Keratinocyte (primary cell): ENCODE results near the gene TMEM144. TPM values are rescaled to one million over a fixed set of nuclear protein-coding genes. Genes with fewer than 3 reads are reported as not detected.
"Not testable (repeated sequence)": the region's sequence is repeated elsewhere in the genome, so short reads cannot be mapped to it uniquely, and the experiment has no call there.

ENCODE experiments used
- DNase-seq: peaks from one replicate; pipeline ENCODE4 v3.0.0-alpha.2; 2011; ENCODE audit warnings: low read depth, missing footprints, low spot score
- FAIRE-seq: peaks from 2 replicates; lab custom pipeline; 2011; peaks lifted over from hg19 to GRCh38; lab: Jason Lieb, UNC
- H2AFZ ChIP-seq: 2 replicates; pipeline ENCODE4 v1.6.0; 2012; ENCODE audit warnings: low read length, control low read depth, inconsistent platforms; ENCODE audit not compliant: control insufficient read depth
- H3K27ac ChIP-seq: 2 replicates; pipeline ENCODE4 v1.5.1; 2011; ENCODE audit warnings: low read length; ENCODE audit not compliant: control insufficient read depth, insufficient read depth
- H3K27me3 ChIP-seq: 3 replicates; pipeline ENCODE4 v1.6.0; 2011; ENCODE audit warnings: low read length; ENCODE audit not compliant: control insufficient read depth, insufficient read depth; ENCODE audit errors: extremely low read depth
- H3K36me3 ChIP-seq, 2 experiments: 2 replicates in 1 of 2; 3 replicates in 1 of 2; pipeline ENCODE4 v1.5.1; 2011; ENCODE audit warnings: low read length in 2 of 2, mild to moderate bottlenecking in 1 of 2; ENCODE audit not compliant: control insufficient read depth in 2 of 2, insufficient read depth in 2 of 2; ENCODE audit errors: extremely low read depth in 1 of 2
- H3K4me1 ChIP-seq: 3 replicates; pipeline ENCODE4 v1.5.1; 2011; ENCODE audit warnings: low read length; ENCODE audit not compliant: control insufficient read depth, insufficient read depth; ENCODE audit errors: extremely low read depth
- H3K4me2 ChIP-seq: 3 replicates; pipeline ENCODE4 v1.6.0; 2011; ENCODE audit warnings: low read depth, low read length; ENCODE audit not compliant: control insufficient read depth, insufficient read depth; ENCODE audit errors: extremely low read depth
- H3K4me3 ChIP-seq, 3 experiments: fragments of 200-600 bp in 1 of 3; sonication (generic) in 1 of 3; 2 replicates in 2 of 3; 3 replicates in 1 of 3; pipeline ENCODE4 v1.5.1; 2011 to 2016; ENCODE audit warnings: low read length in 3 of 3, mild to moderate bottlenecking in 3 of 3, control low read depth in 2 of 3, inconsistent platforms in 1 of 3, low read depth in 1 of 3, mixed read lengths in 1 of 3, mixed run types in 1 of 3, moderate library complexity in 1 of 3; ENCODE audit not compliant: control insufficient read depth in 2 of 3, insufficient read depth in 2 of 3; ENCODE audit errors: extremely low read depth in 1 of 3
- H3K79me2 ChIP-seq: 2 replicates; pipeline ENCODE4 v1.6.0; 2012; ENCODE audit warnings: low read length; ENCODE audit not compliant: control insufficient read depth, insufficient read depth
- H3K9ac ChIP-seq: 3 replicates; pipeline ENCODE4 v1.6.0; 2011; ENCODE audit warnings: low read length; ENCODE audit not compliant: control insufficient read depth, insufficient read depth; ENCODE audit errors: extremely low read depth
- H3K9me1 ChIP-seq: 3 replicates; pipeline ENCODE4 v1.6.0; 2011; ENCODE audit warnings: low read length; ENCODE audit not compliant: control insufficient read depth, insufficient read depth; ENCODE audit errors: extremely low read depth
- H3K9me3 ChIP-seq: 2 replicates; pipeline ENCODE4 v1.5.1; 2012; ENCODE audit warnings: low read depth, low read length; ENCODE audit not compliant: control insufficient read depth
- H4K20me1 ChIP-seq: 3 replicates; pipeline ENCODE4 v1.6.0; 2011; ENCODE audit warnings: low read length; ENCODE audit not compliant: control insufficient read depth, insufficient read depth; ENCODE audit errors: extremely low read depth
- EZH2 ChIP-seq: IDR thresholded peaks from one replicate; pipeline ENCODE4 v1.6.1; 2012; ENCODE audit warnings: inconsistent platforms, mild to moderate bottlenecking, low read length, moderate library complexity
- dilution Hi-C: fragments of 300-500 bp; cut with MboI; formaldehyde crosslinking; loops from one replicate; pipeline ENCODE4 v1.7.0; 2020; ENCODE audit warnings: low sequenced_read_pairs; ENCODE audit not compliant: extremely low pct_ligation_motif_present
- polyA plus RNA-seq, 5 experiments: library from polyadenylated mRNA; depleted of rRNA in 3 of 5; stranded (reverse) in 3 of 5; stranded (forward) in 1 of 5; unstranded in 1 of 5; fragments of >200 nt; gene quantifications; 1 replicate in 1 of 5; 2 replicates in 3 of 5; 3 replicates in 1 of 5; pipeline versions ENCODE4 v1.2.1 to v1.2.3, GENCODE V29; 2011 to 2012; ENCODE audit warnings: missing spikeins in 2 of 5, low read depth in 1 of 5, low replicate concordance in 1 of 5
- TF ChIP-seq, protein P1 (sequence below), 3 experiments: IDR thresholded peaks in 1 of 3; conservative IDR thresholded peaks in 1 of 3; optimal IDR thresholded peaks in 1 of 3; 2 replicates in 2 of 3; 3 replicates in 1 of 3; pipeline versions ENCODE3 to v1.5.1; 2011; ENCODE audit warnings: low read length in 3 of 3, mild to moderate bottlenecking in 3 of 3, moderate library complexity in 2 of 3, control low read depth in 1 of 3, inconsistent platforms in 1 of 3; ENCODE audit not compliant: insufficient read depth in 2 of 3; ENCODE audit errors: extremely low read depth in 1 of 3

The TMEM144 gene
- polyA plus RNA-seq, 1 donor (not counting 4 experiments of a cell fraction or from before 2014, with no cell fraction given): 3.3 TPM

- Histone ChIP-seq H3K27me3 (no peaks in the 10 kb centered on the region), H3K4me1 (no peaks in the 10 kb centered on the region), H3K9ac (no peak overlapping the region), H3K9me1 (no peaks in the 10 kb centered on the region), H3K27ac (no peak overlapping the region), H3K4me3 (no peak overlapping the region), H3K36me3 (no peaks in the 10 kb centered on the region), H3K4me2 (no peak overlapping the region), H3K9me3 (no peaks in the 10 kb centered on the region), H4K20me1 (no peaks in the 10 kb centered on the region), H2AFZ (no peak overlapping the region), H3K79me2 (no peaks in the 10 kb centered on the region)
- dilution Hi-C loops: no loop called here
- TF ChIP-seq, protein P1, sequence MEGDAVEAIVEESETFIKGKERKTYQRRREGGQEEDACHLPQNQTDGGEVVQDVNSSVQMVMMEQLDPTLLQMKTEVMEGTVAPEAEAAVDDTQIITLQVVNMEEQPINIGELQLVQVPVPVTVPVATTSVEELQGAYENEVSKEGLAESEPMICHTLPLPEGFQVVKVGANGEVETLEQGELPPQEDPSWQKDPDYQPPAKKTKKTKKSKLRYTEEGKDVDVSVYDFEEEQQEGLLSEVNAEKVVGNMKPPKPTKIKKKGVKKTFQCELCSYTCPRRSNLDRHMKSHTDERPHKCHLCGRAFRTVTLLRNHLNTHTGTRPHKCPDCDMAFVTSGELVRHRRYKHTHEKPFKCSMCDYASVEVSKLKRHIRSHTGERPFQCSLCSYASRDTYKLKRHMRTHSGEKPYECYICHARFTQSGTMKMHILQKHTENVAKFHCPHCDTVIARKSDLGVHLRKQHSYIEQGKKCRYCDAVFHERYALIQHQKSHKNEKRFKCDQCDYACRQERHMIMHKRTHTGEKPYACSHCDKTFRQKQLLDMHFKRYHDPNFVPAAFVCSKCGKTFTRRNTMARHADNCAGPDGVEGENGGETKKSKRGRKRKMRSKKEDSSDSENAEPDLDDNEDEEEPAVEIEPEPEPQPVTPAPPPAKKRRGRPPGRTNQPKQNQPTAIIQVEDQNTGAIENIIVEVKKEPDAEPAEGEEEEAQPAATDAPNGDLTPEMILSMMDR (optimal IDR thresholded peaks at IDR 0.05 in 1 of 3, IDR thresholded peaks at IDR 0.05 in 1 of 3, conservative IDR thresholded peaks at IDR 0.05 in 1 of 3; ENCODE audit: extremely low read depth in 1 of 3, insufficient read depth in 2 of 3, low read length in 3 of 3): no peak
- TF ChIP-seq EZH2: no peak
- FAIRE-seq (no peak), DNase-seq (no peak)
These were observed 67.3 kb downstream of the TMEM144 start for GRCh38 chr4:158277558-158277957.

DNA sequence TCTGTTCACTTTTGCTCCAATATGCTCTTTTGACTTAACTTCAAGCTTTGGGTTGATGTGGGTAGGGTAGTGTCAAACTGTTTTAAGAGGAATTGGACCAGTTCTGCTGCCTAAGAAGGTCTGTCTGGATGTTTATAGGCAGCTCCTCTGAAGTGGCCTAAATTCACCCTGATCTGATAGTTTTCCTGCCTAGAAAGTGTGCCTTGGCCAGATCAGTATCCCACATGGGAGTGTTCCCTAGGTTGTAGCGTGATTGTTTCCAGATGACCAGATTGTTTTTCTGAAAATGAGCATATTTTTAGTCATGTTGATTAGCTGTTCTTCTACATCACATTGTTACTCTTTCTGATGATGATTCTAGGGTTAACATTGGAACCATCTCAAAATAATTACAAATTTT is 68.8 kb downstream of the TMEM144 start:
- FAIRE-seq, H3K4me3 ChIP-seq, H3K27ac ChIP-seq, H4K20me1 ChIP-seq, H3K4me1 ChIP-seq, H3K9me1 ChIP-seq, H3K79me2 ChIP-seq, DNase-seq, H3K4me2 ChIP-seq, H3K27me3 ChIP-seq, H2AFZ ChIP-seq, dilution Hi-C loops, H3K9ac ChIP-seq, H3K9me3 ChIP-seq, H3K36me3 ChIP-seq: not testable (repeated sequence)

DNA sequence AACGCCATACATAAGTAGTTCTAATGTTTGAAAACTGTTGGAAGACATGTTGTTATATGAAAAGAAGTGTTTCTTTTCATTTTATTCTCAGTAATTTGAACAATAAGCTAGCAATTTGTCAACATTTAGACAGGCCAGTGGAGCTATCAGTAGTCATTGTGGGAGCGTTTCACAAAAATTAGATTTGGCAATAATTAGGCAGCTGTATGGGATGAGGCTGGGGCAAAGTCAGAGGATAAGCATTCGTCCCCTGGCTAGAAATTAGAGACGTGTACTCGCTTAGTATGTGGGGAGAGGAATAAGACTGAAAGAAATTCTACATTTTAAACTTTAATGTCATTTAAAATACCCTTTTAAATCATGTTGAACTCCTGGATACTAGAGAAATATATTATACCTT is 70.6 kb downstream of the TMEM144 start:
- dilution Hi-C loops: no loop called here
- Histone ChIP-seq H3K79me2 (no peaks in the 10 kb centered on the region), H3K4me1 (peaks cover 4% of the 10 kb centered on the region), H3K27ac (no peak overlapping the region), H2AFZ (peak overlapping the region; percentile 5), H3K9me3 (no peaks in the 10 kb centered on the region), H3K4me2 (no peak overlapping the region), H3K4me3 (no peak overlapping the region), H4K20me1 (no peaks in the 10 kb centered on the region), H3K36me3 (no peaks in the 10 kb centered on the region), H3K27me3 (no peaks in the 10 kb centered on the region), H3K9ac (no peak overlapping the region), H3K9me1 (no peaks in the 10 kb centered on the region)
- no peak for TF ChIP-seq EZH2
- TF ChIP-seq, protein P1 (optimal IDR thresholded peaks at IDR 0.05 in 1 of 3, IDR thresholded peaks at IDR 0.05 in 1 of 3, conservative IDR thresholded peaks at IDR 0.05 in 1 of 3; ENCODE audit: extremely low read depth in 1 of 3, insufficient read depth in 2 of 3, low read length in 3 of 3): no peak
- DNase-seq (no peak), FAIRE-seq (no peak)
